Ectodermal cell (in vitro differentiated cells): ENCODE data around the gene FXYD2. TPM values are rescaled to one million over a fixed set of nuclear protein-coding genes. Genes with fewer than 3 reads are reported as not detected.

Experiments used
- H3K27ac ChIP-seq: 2 replicates; pipeline ENCODE4 v1.7.0; 2013; ENCODE audit warnings: mild to moderate bottlenecking, low read depth, low read length; ENCODE audit not compliant: insufficient read depth, poor library complexity, severe bottlenecking
- H3K27me3 ChIP-seq: 2 replicates; pipeline ENCODE4 v1.7.0; 2013; ENCODE audit warnings: mild to moderate bottlenecking, low read length; ENCODE audit not compliant: insufficient read depth, control insufficient read depth, poor library complexity, severe bottlenecking
- H3K36me3 ChIP-seq: one replicate; pipeline ENCODE4 v1.7.0; 2013; ENCODE audit warnings: low read length; ENCODE audit not compliant: control insufficient read depth, insufficient read depth
- H3K4me1 ChIP-seq: one replicate; pipeline ENCODE4 v1.7.0; 2013; ENCODE audit warnings: low read length; ENCODE audit not compliant: control insufficient read depth, insufficient read depth
- H3K4me3 ChIP-seq: 2 replicates; pipeline ENCODE4 v1.7.0; 2013; ENCODE audit warnings: low read depth, low read length, control low read depth; ENCODE audit not compliant: insufficient read depth
- H3K9me3 ChIP-seq: 2 replicates; pipeline ENCODE4 v1.7.0; 2013; ENCODE audit warnings: mild to moderate bottlenecking, low read length, moderate library complexity; ENCODE audit not compliant: control insufficient read depth
- WGBS, 2 experiments: methylation state at CpG; one replicate each; pipeline ENCODE4 v1.1.7; 2013; ENCODE audit warnings: missing lambda C conversion rate in 2 of 2; 5-methylcytosine and 5-hydroxymethylcytosine counted together
- polyA plus RNA-seq, 4 experiments: library from polyadenylated mRNA; stranded (reverse); fragments of 50-300 nt; gene quantifications; one replicate each; pipeline ENCODE4 v1.2.3, GENCODE V29; 2013

FXYD2 gene
- 2.2 TPM for polyA plus RNA-seq (2013, experiment 1 of 4)
- 0.78 TPM for polyA plus RNA-seq (2013, experiment 2 of 4)
- polyA plus RNA-seq (2013, experiment 3 of 4) = 1.2 TPM
- polyA plus RNA-seq (2013, experiment 4 of 4) = 2.1 TPM

- Histone ChIP-seq H3K27ac (no peak within 1 kb of the TSS), H3K36me3 (no peaks in the 10 kb centered on the region), H3K4me3 (no peak within 1 kb of the TSS), H3K9me3 (no peaks in the 10 kb centered on the region), H3K27me3 (no peaks in the 10 kb centered on the region), H3K4me1 (peaks cover 7% of the 10 kb centered on the region)
- WGBS, 2 experiments = 79% methylated on average over 22 of the region's 22 CpGs
Observed at GRCh38 chr11:117824571-117825537, at the start of gene FXYD2. TSS of gene FXYD2 (minus strand) at chr11:117824744. CDS start at chr11:117824678, 66 bp downstream.

- Histone ChIP-seq H3K27me3 (peaks cover 14% of the 10 kb centered on the region), H3K4me1 (peaks cover 47% of the 10 kb centered on the region), H3K36me3 (no peaks in the 10 kb centered on the region), H3K9me3 (no peaks in the 10 kb centered on the region), H3K27ac (no peak overlapping the region), H3K4me3 (no peak overlapping the region)
- WGBS, 2 experiments = 88 to 90% methylated on average over 8 of the region's 8 CpGs
Observed at GRCh38 chr11:117873828-117874125, 49.2 kb upstream of the FXYD2 start.

GRCh38 chr11:117872975-117873827 is 48.7 kb upstream of the FXYD2 start:
- Histone ChIP-seq H3K27me3 (peaks cover 13% of the 10 kb centered on the region), H3K27ac (no peak overlapping the region), H3K36me3 (no peaks in the 10 kb centered on the region), H3K9me3 (no peaks in the 10 kb centered on the region), H3K4me1 (peaks cover 46% of the 10 kb centered on the region), H3K4me3 (no peak overlapping the region)
- WGBS, 2 experiments = 95 to 96% methylated on average over 15 of the region's 15 CpGs

- Histone ChIP-seq H3K27me3 (peaks cover 6% of the 10 kb centered on the region), H3K36me3 (no peaks in the 10 kb centered on the region), H3K4me3 (no peak overlapping the region), H3K9me3 (no peaks in the 10 kb centered on the region), H3K27ac (no peak overlapping the region), H3K4me1 (peaks cover 39% of the 10 kb centered on the region)
- WGBS, 2 experiments = 82 to 85% methylated on average over 12 of the region's 12 CpGs
Observed at GRCh38 chr11:117872420-117872961, 47.9 kb upstream of the FXYD2 start.

- no peak overlapping the region for H3K4me3 ChIP-seq
- no peaks in the 10 kb centered on the region for H3K36me3 ChIP-seq
- H3K9me3 ChIP-seq = no peaks in the 10 kb centered on the region
- no peaks in the 10 kb centered on the region for H3K27me3 ChIP-seq
- no peak overlapping the region for H3K27ac ChIP-seq
- H3K4me1 ChIP-seq = peaks cover 39% of the 10 kb centered on the region
- WGBS, 2 experiments = 91 to 94% methylated on average over 5 of the region's 5 CpGs
Observed at GRCh38 chr11:117871784-117872183, 47.2 kb upstream of the FXYD2 start.

GRCh38 chr11:117871160-117871559 is 46.6 kb upstream of the FXYD2 start:
- no peak overlapping the region for H3K4me3 ChIP-seq
- no peaks in the 10 kb centered on the region for H3K9me3 ChIP-seq
- peaks cover 39% of the 10 kb centered on the region for H3K4me1 ChIP-seq
- 91 to 92% methylated on average over 18 of the region's 18 CpGs for WGBS, 2 experiments
- no peaks in the 10 kb centered on the region for H3K36me3 ChIP-seq
- H3K27me3 ChIP-seq = no peaks in the 10 kb centered on the region
- H3K27ac ChIP-seq = no peak overlapping the region

GRCh38 chr11:117870103-117870952 is 45.8 kb upstream of the FXYD2 start:
- Histone ChIP-seq H3K27ac (no peak overlapping the region), H3K36me3 (no peaks in the 10 kb centered on the region), H3K4me3 (no peak overlapping the region), H3K4me1 (peaks cover 39% of the 10 kb centered on the region), H3K27me3 (no peaks in the 10 kb centered on the region), H3K9me3 (no peaks in the 10 kb centered on the region)
- 61 to 64% methylated on average over 9 of the region's 9 CpGs for WGBS, 2 experiments

- no peaks in the 10 kb centered on the region for H3K36me3 ChIP-seq
- no peak overlapping the region for H3K27ac ChIP-seq
- no peaks in the 10 kb centered on the region for H3K27me3 ChIP-seq
- peaks cover 32% of the 10 kb centered on the region for H3K4me1 ChIP-seq
- no peaks in the 10 kb centered on the region for H3K9me3 ChIP-seq
- 54 to 57% methylated on average over 4 of the region's 4 CpGs for WGBS, 2 experiments
- no peak overlapping the region for H3K4me3 ChIP-seq
Observed at GRCh38 chr11:117869604-117870003, 45.1 kb upstream of the FXYD2 start.

GRCh38 chr11:117868815-117869561 is 44.4 kb upstream of the FXYD2 start:
- Histone ChIP-seq H3K9me3 (no peaks in the 10 kb centered on the region), H3K4me1 (peaks cover 32% of the 10 kb centered on the region), H3K27ac (no peak overlapping the region), H3K27me3 (no peaks in the 10 kb centered on the region), H3K4me3 (no peak overlapping the region), H3K36me3 (no peaks in the 10 kb centered on the region)
- WGBS, 2 experiments = 73 to 76% methylated on average over 16 to 17 of the region's 17 CpGs
